Kidney tubule cell (primary cell): ENCODE data around the gene DCST2.

Source experiments
- DNase-seq: peaks from one replicate; pipeline ENCODE4 v3.0.0-alpha.2; 2018; ENCODE audit warnings: low spot score

DCST2 gene

DNA sequence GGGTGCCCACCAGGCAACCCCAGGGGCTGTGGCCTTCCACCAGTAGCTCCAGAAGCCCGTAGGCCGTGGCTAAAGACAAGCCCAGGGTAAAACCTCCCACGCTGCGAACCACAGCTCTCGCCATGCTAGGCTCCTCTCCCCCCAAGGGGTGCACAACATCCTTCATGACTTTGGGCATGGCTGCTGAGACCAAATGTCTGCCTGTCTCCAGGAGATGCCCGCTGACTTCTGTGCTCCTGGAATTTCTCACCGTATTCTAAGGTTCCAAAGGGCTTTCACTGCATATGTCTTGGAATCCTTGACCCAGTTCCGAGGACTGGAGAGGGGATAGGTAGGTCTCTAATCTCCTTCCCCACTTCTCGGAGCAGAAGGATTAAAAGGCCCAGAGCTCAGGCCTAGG, at the start of gene DCST2, which contains the start of gene DCST1:
Gene DCST2 (minus strand): TSS at position 258 of the 400 bp plus-strand sequence. CDS start 80 bp downstream, at position 178.
Gene DCST1 (plus strand): TSS at position 301 of the 400 bp plus-strand sequence. CDS start 213 bp downstream, outside the sequence.
- no peak for DNase-seq

DNA sequence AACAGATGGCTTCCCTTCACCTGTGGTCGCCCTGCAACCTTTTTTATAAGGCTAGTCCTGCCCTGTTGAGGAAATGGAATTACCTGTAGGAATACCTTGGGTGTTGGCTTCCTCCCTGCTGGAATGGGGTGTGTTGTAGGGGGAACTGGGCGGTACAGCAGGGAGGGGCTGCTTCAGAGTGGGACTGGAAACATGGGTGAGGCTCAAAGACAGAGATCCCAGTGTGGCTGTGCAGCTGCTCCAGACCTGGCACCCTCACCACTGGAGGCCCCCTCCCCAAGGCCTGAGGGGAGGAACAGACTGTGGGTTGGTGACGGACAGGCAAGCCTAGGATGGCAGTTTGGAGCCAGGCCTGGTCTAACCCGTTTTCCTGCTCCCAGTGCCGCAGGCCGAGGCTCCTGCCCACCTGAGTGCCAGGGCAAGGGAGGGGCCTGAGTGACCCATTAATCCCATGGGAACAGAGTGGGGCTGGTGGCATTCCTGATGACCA, 49.5 kb upstream of the DCST2 start:
- no peak for DNase-seq

GRCh38 chr1:155082301-155083051, 48.9 kb upstream of the DCST2 start:
- no peak for DNase-seq

- DNase-seq: no peak
Measured at GRCh38 chr1:155081472-155082300, 48.1 kb upstream of the DCST2 start.

- DNase-seq: no peak
Measured at GRCh38 chr1:155080312-155081228, 47.0 kb upstream of the DCST2 start.

- DNase-seq: no peak
Measured at GRCh38 chr1:155079487-155080311, 46.1 kb upstream of the DCST2 start.

DNA sequence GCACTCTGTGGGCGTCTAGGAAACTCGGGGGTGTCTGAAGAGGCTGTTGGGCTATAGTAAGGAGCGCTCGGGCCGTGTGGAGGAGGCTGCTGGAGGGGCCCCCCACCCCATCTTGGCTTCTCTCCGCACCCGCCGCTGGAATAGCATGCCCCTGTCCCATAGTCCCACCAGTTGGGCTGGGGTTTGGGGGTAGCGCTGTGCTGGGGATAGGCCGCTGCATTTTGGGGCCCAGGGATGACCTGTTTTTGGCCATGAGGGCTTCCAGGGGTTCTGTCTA, 45.6 kb upstream of the DCST2 start:
- no peak for DNase-seq

GRCh38 chr1:155078469-155079209, 45.1 kb upstream of the DCST2 start, which contains the start of gene EFNA3:
TSS of gene EFNA3 (plus strand) at chr1:155078837. CDS start at chr1:155078942, 105 bp downstream.
- DNase-seq: peak; percentile 37

- peak; percentile 37 for DNase-seq
Measured at GRCh38 chr1:155077758-155078445, 44.3 kb upstream of the DCST2 start.

- no peak for DNase-seq
Measured at GRCh38 chr1:155077346-155077745, 43.8 kb upstream of the DCST2 start.

DNA sequence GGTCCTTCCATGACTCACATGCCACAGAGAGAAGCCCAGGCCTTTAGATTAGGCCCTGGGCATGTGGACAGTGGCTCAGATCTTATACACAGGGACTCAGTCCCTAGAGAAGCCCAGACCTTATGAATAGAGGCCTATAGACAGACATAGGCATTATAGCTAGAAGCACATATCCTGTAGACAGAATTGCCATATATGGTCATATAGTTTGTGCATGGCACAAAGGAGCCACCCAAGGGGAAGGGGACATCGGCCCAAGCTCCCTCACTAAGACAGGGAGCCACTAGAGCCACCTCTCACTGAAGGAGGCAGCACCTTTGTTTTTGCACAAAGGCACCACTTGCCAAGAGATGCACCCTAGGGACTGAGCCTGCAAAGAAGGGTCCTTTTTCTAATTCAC, 42.8 kb upstream of the DCST2 start:
- DNase-seq: no peak

DNA sequence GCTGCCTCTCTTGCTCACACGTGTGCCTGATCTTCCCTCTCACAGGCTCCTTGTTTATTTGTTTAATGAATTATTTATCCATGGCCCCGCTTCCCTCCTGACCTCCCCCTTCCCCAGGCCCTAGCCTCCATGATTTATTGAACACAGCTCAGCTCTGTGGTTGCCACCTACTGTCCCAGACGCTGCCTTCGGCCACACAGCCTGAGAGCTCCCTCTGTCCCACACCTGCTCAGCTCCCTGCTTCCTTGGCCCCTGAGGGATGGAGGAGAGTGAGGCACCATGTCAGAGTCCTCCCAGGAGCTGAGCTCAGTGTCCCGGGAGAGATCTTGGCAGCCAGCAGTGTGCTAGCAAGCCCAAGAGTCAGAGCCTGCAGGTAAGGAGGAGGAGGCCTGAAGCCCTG, 42.0 kb upstream of the DCST2 start:
- no peak for DNase-seq

DNA sequence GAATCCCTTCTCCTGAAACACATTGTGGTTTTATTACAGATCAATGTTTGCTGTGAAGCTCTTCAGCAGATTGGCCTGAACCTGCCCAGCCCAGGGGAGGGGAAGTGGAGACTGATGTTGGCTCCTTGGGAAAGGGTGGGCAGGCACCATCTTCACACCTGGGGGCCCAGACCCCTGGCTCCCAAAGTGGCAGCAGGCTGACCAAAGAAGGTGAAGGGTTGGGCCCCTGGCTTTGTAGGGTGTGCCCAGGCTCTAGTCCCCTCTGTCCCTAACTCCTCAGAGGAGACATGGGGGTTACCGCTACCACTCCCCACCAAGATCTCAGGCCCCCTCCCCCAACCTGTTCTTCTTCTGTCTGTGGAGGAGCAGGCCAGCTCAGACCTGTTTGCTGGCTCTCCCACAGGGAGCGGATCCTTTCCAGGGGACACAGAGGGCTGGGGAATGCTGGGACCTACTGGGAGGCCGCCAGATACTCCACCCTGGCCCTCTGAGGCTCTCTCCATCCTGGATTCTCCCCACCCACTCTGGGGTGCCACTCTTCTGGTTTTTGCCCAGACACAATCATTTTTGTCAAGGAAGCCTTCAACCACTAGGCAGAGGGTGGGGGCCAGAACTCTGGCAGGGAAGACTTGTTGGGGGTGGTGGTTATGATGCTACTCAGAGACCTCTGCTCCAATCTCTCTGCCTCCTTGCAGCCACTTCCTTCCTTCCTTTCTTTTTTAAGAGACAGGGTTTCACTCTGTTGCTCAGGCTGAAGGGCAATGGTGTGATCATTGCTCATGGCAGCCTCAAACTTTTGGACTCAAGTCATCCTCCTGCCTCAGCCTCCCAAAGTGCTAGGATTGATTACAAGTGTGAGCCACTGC, 40.0 kb upstream of the DCST2 start:
- DNase-seq: no peak

DNA sequence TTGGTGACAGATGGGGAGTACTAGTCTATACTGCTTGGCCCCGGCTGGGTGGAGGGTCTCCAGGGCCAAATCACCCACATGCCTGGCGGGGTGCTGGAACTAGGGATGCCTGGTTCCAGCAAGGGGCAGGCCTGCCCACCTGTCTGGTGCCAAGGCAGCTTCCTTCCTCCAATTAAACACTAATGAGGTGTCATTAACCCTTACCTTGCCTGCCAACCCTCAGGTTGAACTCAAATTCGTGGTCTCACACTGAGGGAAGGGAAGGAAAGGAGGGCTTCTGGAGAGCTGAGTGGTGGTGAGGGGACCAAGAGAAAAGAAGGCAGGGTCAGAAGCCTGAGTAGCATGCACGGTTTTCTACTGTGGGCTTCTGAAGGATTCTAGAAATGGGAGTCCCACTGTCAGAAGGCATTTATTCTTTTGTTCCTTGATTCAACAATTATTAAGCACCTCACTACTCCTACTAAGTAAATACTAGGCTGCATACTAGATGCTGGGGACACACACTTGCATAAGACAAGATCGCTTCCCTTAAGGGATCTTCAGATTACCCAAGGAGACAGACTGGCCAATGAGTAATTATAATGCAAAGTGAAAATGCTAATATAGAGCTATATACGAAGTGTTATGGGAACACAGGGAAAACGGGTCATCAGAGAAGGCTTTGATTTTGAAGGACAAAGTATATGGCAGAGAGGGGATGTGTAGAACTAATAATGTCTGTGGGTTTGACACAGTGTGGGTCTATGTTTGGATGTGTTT, 39.1 kb upstream of the DCST2 start:
- no peak for DNase-seq

DNA sequence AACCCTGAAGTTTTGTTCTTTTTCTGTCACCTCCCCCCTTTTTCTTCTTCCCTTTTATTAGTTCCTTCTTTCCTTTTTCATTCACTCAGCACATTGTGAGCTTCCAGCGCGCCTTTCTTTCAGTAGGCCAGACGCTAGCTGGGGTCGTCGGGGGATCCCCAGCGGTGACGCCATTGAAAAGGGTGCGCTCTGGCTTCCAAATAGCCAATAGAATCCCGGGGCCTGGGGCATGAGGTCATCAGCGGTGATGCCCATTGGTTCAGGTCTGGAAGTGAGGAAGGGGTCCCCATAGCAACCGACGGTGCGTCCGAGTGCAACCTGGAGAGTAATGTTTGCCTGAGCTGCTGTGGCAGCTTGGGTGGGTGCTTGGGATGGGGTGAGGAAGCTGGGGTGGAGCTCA, 38.1 kb upstream of the DCST2 start:
- no peak for DNase-seq

DNA sequence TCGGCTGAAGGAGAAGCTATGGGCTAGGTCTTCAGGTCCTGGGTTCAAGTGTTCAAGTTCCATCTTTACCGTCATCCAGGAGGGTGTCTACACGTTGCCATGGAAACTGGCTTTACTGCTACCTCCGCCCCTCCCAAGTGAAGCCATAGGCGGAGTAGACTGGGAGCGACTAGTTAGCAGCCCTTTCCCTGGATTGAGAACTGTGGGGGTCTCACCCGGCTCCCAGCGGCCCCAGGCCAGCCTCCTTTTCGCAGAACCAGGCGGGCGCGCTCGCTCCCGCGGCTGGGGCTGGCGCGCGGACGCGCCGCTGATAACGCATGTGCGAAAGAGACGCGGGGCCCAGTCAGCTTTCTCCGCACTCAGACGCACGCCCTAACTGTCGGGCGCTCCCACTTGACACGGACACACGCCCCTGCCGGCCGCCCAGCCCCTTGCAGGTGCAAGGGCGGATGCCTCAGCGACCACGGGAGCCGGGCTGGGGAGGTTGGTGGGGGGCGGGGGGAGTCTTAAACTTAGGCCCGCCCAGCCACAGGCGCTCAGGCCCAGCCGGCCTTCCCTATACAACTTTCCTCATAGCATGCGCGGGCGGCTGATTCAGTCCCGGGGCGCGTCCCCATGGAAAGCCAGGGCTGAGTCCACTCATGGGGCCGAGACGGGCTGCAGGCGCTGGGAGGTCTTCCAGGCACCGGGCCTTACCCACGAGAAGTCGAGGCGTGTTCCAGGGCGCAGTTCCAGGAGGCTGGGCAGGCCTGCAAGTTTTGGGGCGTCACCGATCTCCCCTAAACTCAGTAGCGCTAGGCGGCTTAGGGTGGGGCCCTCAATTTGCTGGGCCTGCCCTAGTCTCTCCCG, 37.4 kb upstream of the DCST2 start:
- peak; percentile 84 for DNase-seq

- no peak for DNase-seq
Measured at GRCh38 chr1:155070158-155070621, 36.6 kb upstream of the DCST2 start.
